ENCODE measurements around the gene RALGPS2. TPM values are rescaled to one million over a fixed set of nuclear protein-coding genes. Genes with fewer than 3 reads are reported as not detected.

RALGPS2 gene
- total and polyA plus RNA-seq, 9 of the 15 experiments (the other 6 are each of a cell fraction or from before 2014, with no cell fraction given), result 0.28 to 6.5 (median 2.6) TPM

- Histone ChIP-seq H3K36me3 (ENCODE audit: control insufficient read depth, insufficient read depth, low read length) (no peaks in the 10 kb centered on the region), H4K20me1 (replicated peaks; ENCODE audit: control insufficient read depth, insufficient read depth, low read length) (no peaks in the 10 kb centered on the region), H3K4me1 (replicated peaks in 1 of 2; ENCODE audit: control insufficient read depth in 2 of 2, insufficient read depth in 2 of 2, low read length in 2 of 2) (no peaks in the 10 kb centered on the region), H3K4me2 (ENCODE audit: insufficient read depth, low read length) (no peak overlapping the region), H3K9me1 (ENCODE audit: control insufficient read depth, insufficient read depth, low read length) (no peaks in the 10 kb centered on the region), H3K9me3 (replicated peaks; ENCODE audit: control insufficient read depth, insufficient read depth, low read depth, low read length) (no peaks in the 10 kb centered on the region), H3K79me2 (ENCODE audit: control insufficient read depth, insufficient read depth, low read length) (no peaks in the 10 kb centered on the region), H3K27me3 (ENCODE audit: control insufficient read depth in 2 of 2, insufficient read depth in 2 of 2, low read length in 2 of 2) (peaks cover 4 to 9% of the 10 kb centered on the region in 2 experiments; a peak in 4 of 5 replicates), H2AFZ (ENCODE audit: low read depth, low read length) (no peak overlapping the region), H3K4me3 (no peak overlapping the region), H3K9ac (ENCODE audit: insufficient read depth in 1 of 2, low read depth in 2 of 2, low read length in 2 of 2) (no peak overlapping the region), H3K27ac (ENCODE audit: extremely low read depth, low read depth, low read length) (no peak overlapping the region)
- DNase-seq (ENCODE audit: extremely low read depth in 1 of 4, low spot score in 3 of 4) (no peak), ATAC-seq (no peak), FAIRE-seq (no peak)
- no peak for TF ChIP-seq ZNF766 (CRISPR knock-in tag; conservative IDR thresholded peaks at IDR 0.05)
- TF ChIP-seq PHF8 (IDR thresholded peaks at IDR 0.05; ENCODE audit: borderline replicate concordance, low read length), result no peak
- peak; percentile 78 for TF ChIP-seq CEBPB (tag; IDR thresholded peaks at IDR 0.05)
- TF ChIP-seq CEBPG (CRISPR knock-in tag; IDR thresholded peaks at IDR 0.05), result no peak
- TF ChIP-seq CEBPG (tag; conservative IDR thresholded peaks at IDR 0.05 in 1 of 2, IDR thresholded peaks at IDR 0.05 in 1 of 2), result peak; percentile 27 to 44; a peak in 2 of 4 replicates
- no peak for TF ChIP-seq SREBF2 (CRISPR knock-in tag; IDR thresholded peaks at IDR 0.05)
- in situ Hi-C loops (cut with MboI), result no loop called here
- CTCF ChIA-PET (ENCODE audit: low intra/inter-chr PET ratio), result no interaction called here
- intact Hi-C loops (cut with micrococcal nuclease), result no loop called here
- POLR2A ChIA-PET, result no interaction called here
- BruUV-seq (replicated peaks), result no TSS peak
Observed at GRCh38 chr1:178875936-178876335, 150.9 kb downstream of the RALGPS2 start.

GRCh38 chr1:178877896-178878295 lies 152.9 kb downstream of the RALGPS2 start:
- no peaks in the 10 kb centered on the region for H4K20me1 ChIP-seq (replicated peaks; ENCODE audit: control insufficient read depth, insufficient read depth, low read length)
- no peak overlapping the region for H2AFZ ChIP-seq (ENCODE audit: low read depth, low read length)
- no peaks in the 10 kb centered on the region for H3K9me3 ChIP-seq (replicated peaks; ENCODE audit: control insufficient read depth, insufficient read depth, low read depth, low read length)
- DNase-seq (ENCODE audit: extremely low read depth in 1 of 4, low spot score in 3 of 4) (no peak), ATAC-seq (no peak), FAIRE-seq (no peak)
- BruUV-seq (replicated peaks), result no TSS peak
- CTCF ChIA-PET (ENCODE audit: low intra/inter-chr PET ratio), result no interaction called here
- no peak overlapping the region for H3K4me3 ChIP-seq
- 4% methylated on average over 3 of the region's 3 CpGs for WGBS (ENCODE audit: insufficient coverage, low coverage, missing lambda C conversion rate)
- peaks cover 4 to 6% of the 10 kb centered on the region in 2 experiments; a peak in 4 of 5 replicates for H3K27me3 ChIP-seq (ENCODE audit: control insufficient read depth in 2 of 2, insufficient read depth in 2 of 2, low read length in 2 of 2)
- H3K4me2 ChIP-seq (ENCODE audit: insufficient read depth, low read length), result no peak overlapping the region
- intact Hi-C loops (cut with micrococcal nuclease), result no loop called here
- H3K9me1 ChIP-seq (ENCODE audit: control insufficient read depth, insufficient read depth, low read length), result no peaks in the 10 kb centered on the region
- H3K4me1 ChIP-seq (replicated peaks in 1 of 2; ENCODE audit: control insufficient read depth in 2 of 2, insufficient read depth in 2 of 2, low read length in 2 of 2), result no peaks in the 10 kb centered on the region
- H3K27ac ChIP-seq (ENCODE audit: extremely low read depth, low read depth, low read length), result no peak overlapping the region
- H3K9ac ChIP-seq (ENCODE audit: insufficient read depth in 1 of 2, low read depth in 2 of 2, low read length in 2 of 2), result no peak overlapping the region
- POLR2A ChIA-PET, result interaction anchor here (0.6 kb wide), 1 partner anchor 38 kb away, joined by 3 read pairs; no protein-coding TSS in a partner anchor
- no peaks in the 10 kb centered on the region for H3K36me3 ChIP-seq (ENCODE audit: control insufficient read depth, insufficient read depth, low read length)
- H3K79me2 ChIP-seq (ENCODE audit: control insufficient read depth, insufficient read depth, low read length), result no peaks in the 10 kb centered on the region
- in situ Hi-C loops (cut with MboI), result no loop called here
- no peak for TF ChIP-seq ZNF384 (IDR thresholded peaks at IDR 0.05; ENCODE audit: low read depth, low read length)
- no peak for TF ChIP-seq ZNF140 (CRISPR knock-in tag; IDR thresholded peaks at IDR 0.05)
- no peak for TF ChIP-seq KAT7 (CRISPR knock-in tag; IDR thresholded peaks at IDR 0.05; ENCODE audit: borderline replicate concordance)
- TF ChIP-seq MITF (IDR thresholded peaks at IDR 0.05), result no peak
- TF ChIP-seq RFX1 (IDR thresholded peaks at IDR 0.05), result no peak
- no peak for TF ChIP-seq SPI1 (IDR thresholded peaks at IDR 0.05; ENCODE audit: borderline replicate concordance, low read depth, low read length)
- no peak for TF ChIP-seq SNRNP70 (optimal IDR thresholded peaks at IDR 0.05; ENCODE audit: low read depth, low read length)
- no peak for TF ChIP-seq ZKSCAN1 (IDR thresholded peaks at IDR 0.05; ENCODE audit: low read depth, low read length)
- TF ChIP-seq CREBBP (IDR thresholded peaks at IDR 0.05; ENCODE audit: low read depth, low read length), result no peak
- no peak for TF ChIP-seq RAD21 (CRISPR knock-in tag; conservative IDR thresholded peaks at IDR 0.05 in 1 of 2, IDR thresholded peaks at IDR 0.05 in 1 of 2)
